Nephron progenitor cell (in vitro differentiated cells): ENCODE data around the gene LPCAT1.
"Not testable (repeated sequence)": the region's sequence is repeated elsewhere in the genome, so short reads cannot be mapped to it uniquely, and the experiment has no call there.

ENCODE experiments used
- DNase-seq: peaks from one replicate; pipeline ENCODE4 v3.0.0; 2021
- H3K27ac Mint-ChIP-seq: 2 replicates; pipeline ENCODE4 v1.8.0; 2021; ENCODE audit warnings: mild to moderate bottlenecking, moderate library complexity, mixed read lengths
- H3K27me3 Mint-ChIP-seq: 2 replicates; pipeline ENCODE4 v1.8.0; 2021; ENCODE audit warnings: mild to moderate bottlenecking, low read depth, mixed read lengths; ENCODE audit not compliant: poor library complexity
- H3K36me3 Mint-ChIP-seq: 2 replicates; pipeline ENCODE4 v1.8.0; 2021; ENCODE audit warnings: low read depth, mixed read lengths
- H3K4me1 Mint-ChIP-seq: 2 replicates; pipeline ENCODE4 v1.8.0; 2021; ENCODE audit warnings: mixed read lengths
- H3K4me3 Mint-ChIP-seq: 2 replicates; pipeline ENCODE4 v1.8.0; 2021; ENCODE audit warnings: mild to moderate bottlenecking, moderate library complexity, mixed read lengths
- H3K9me3 Mint-ChIP-seq: 2 replicates; pipeline ENCODE4 v1.8.0; 2021; ENCODE audit warnings: mild to moderate bottlenecking, moderate library complexity, mixed read lengths
- CTCF ChIP-seq: fragments of 200-600 bp; sonication (generic); IDR thresholded peaks from 2 replicates; pipeline ENCODE4 v1.5.0; 2021; ENCODE audit warnings: antibody characterized with exemption

The LPCAT1 gene

GRCh38 chr5:1542781-1543180, 19.0 kb upstream of the LPCAT1 start:
- DNase-seq: no peak
- H3K27me3 Mint-ChIP-seq: peaks cover 19% of the 10 kb centered on the region
- TF ChIP-seq CTCF: no peak
- H3K4me1 Mint-ChIP-seq: no peaks in the 10 kb centered on the region
- H3K4me3 Mint-ChIP-seq: no peak overlapping the region
- H3K27ac Mint-ChIP-seq: no peak overlapping the region
- H3K36me3 Mint-ChIP-seq: no peaks in the 10 kb centered on the region
- peaks cover 4% of the 10 kb centered on the region for H3K9me3 Mint-ChIP-seq

- no peak overlapping the region for H3K4me3 Mint-ChIP-seq
- H3K9me3 Mint-ChIP-seq: peaks cover 7% of the 10 kb centered on the region
- H3K36me3 Mint-ChIP-seq: no peaks in the 10 kb centered on the region
- no peak for TF ChIP-seq CTCF
- H3K27me3 Mint-ChIP-seq: peaks cover 24% of the 10 kb centered on the region
- no peaks in the 10 kb centered on the region for H3K4me1 Mint-ChIP-seq
- no peak overlapping the region for H3K27ac Mint-ChIP-seq
- no peak for DNase-seq
These were observed 18.1 kb upstream of the LPCAT1 start for GRCh38 chr5:1541702-1542400.

GRCh38 chr5:1540831-1541701, 17.3 kb upstream of the LPCAT1 start:
- H3K4me1 Mint-ChIP-seq: no peaks in the 10 kb centered on the region
- H3K4me3 Mint-ChIP-seq: no peak overlapping the region
- TF ChIP-seq CTCF: no peak
- H3K36me3 Mint-ChIP-seq: no peaks in the 10 kb centered on the region
- no peak overlapping the region for H3K27ac Mint-ChIP-seq
- H3K9me3 Mint-ChIP-seq: peaks cover 7% of the 10 kb centered on the region
- no peak for DNase-seq
- H3K27me3 Mint-ChIP-seq: peaks cover 24% of the 10 kb centered on the region

- TF ChIP-seq CTCF: no peak
- H3K36me3 Mint-ChIP-seq: no peaks in the 10 kb centered on the region
- H3K27ac Mint-ChIP-seq: no peak overlapping the region
- no peak overlapping the region for H3K4me3 Mint-ChIP-seq
- H3K9me3 Mint-ChIP-seq: peaks cover 7% of the 10 kb centered on the region
- H3K27me3 Mint-ChIP-seq: peaks cover 32% of the 10 kb centered on the region
- no peaks in the 10 kb centered on the region for H3K4me1 Mint-ChIP-seq
- DNase-seq: no peak
These were observed 16.4 kb upstream of the LPCAT1 start for GRCh38 chr5:1540166-1540565.

- DNase-seq, H3K4me3 Mint-ChIP-seq, H3K36me3 Mint-ChIP-seq, H3K9me3 Mint-ChIP-seq, H3K4me1 Mint-ChIP-seq, H3K27ac Mint-ChIP-seq: not testable (repeated sequence)
- H3K27me3 Mint-ChIP-seq: peaks cover 32% of the 10 kb centered on the region
These were observed 15.8 kb upstream of the LPCAT1 start for GRCh38 chr5:1539393-1540161.
